Loucy (cell line): ENCODE results near the gene KLHDC8A.

Experiments used
- H2AFZ ChIP-seq: fragments of 200-600 bp; sonication (generic); 2 replicates; pipeline ENCODE4 v1.6.0; 2016; ENCODE audit warnings: antibody characterized with exemption, mild to moderate bottlenecking, low read length, moderate library complexity
- H3F3A ChIP-seq: fragments of 200-600 bp; 2 replicates; pipeline ENCODE4 v1.6.0; 2016; ENCODE audit warnings: antibody characterized with exemption, low read depth, mild to moderate bottlenecking
- H3K27me3 ChIP-seq: fragments of 200-600 bp; sonication (generic); 2 replicates; pipeline ENCODE4 v1.6.1; 2014; ENCODE audit warnings: low read length, mild to moderate bottlenecking; ENCODE audit not compliant: insufficient read depth, poor library complexity, severe bottlenecking
- H3K36me3 ChIP-seq: fragments of 200-600 bp; sonication (generic); 2 replicates; pipeline ENCODE4 v1.6.1; 2016; ENCODE audit warnings: low read length; ENCODE audit not compliant: insufficient read depth
- H3K4me1 ChIP-seq: fragments of 200-600 bp; sonication (generic); 2 replicates; pipeline ENCODE4 v1.5.1; 2014; ENCODE audit warnings: low read length, mild to moderate bottlenecking; ENCODE audit not compliant: insufficient read depth, poor library complexity, severe bottlenecking
- H3K4me2 ChIP-seq: fragments of 200-600 bp; sonication (generic); 2 replicates; pipeline ENCODE4 v1.6.0; 2014; ENCODE audit warnings: antibody characterized with exemption, low read length, low read depth, mild to moderate bottlenecking; ENCODE audit not compliant: poor library complexity, severe bottlenecking
- H3K4me3 ChIP-seq: fragments of 200-600 bp; sonication (generic); 2 replicates; pipeline ENCODE4 v1.5.1; 2014; ENCODE audit warnings: low read length, mild to moderate bottlenecking, mixed read lengths; ENCODE audit not compliant: poor library complexity, severe bottlenecking
- H3K79me2 ChIP-seq: fragments of 200-600 bp; sonication (generic); 2 replicates; pipeline ENCODE4 v1.6.1; 2014; ENCODE audit warnings: low read length; ENCODE audit not compliant: insufficient read depth
- H3K9ac ChIP-seq: fragments of 200-600 bp; sonication (generic); 2 replicates; pipeline ENCODE4 v1.6.0; 2014; ENCODE audit warnings: mild to moderate bottlenecking, low read depth, low read length, moderate library complexity; ENCODE audit not compliant: poor library complexity, severe bottlenecking
- H3K9me2 ChIP-seq: fragments of 200-600 bp; sonication (generic); replicated peaks from 2 replicates; pipeline ENCODE4 v1.6.1; 2016; ENCODE audit warnings: low read depth, low read length, mixed read lengths
- H3K9me3 ChIP-seq: fragments of 200-600 bp; sonication (generic); 2 replicates; pipeline ENCODE4 v1.6.1; 2014; ENCODE audit warnings: mild to moderate bottlenecking, antibody characterized with exemption, low read length, low read depth; ENCODE audit not compliant: insufficient read depth
- H4K20me1 ChIP-seq: fragments of 200-600 bp; sonication (generic); 2 replicates; pipeline ENCODE4 v1.6.0; 2014; ENCODE audit warnings: antibody characterized with exemption, low read length, mild to moderate bottlenecking; ENCODE audit not compliant: insufficient read depth, poor library complexity, severe bottlenecking
- EZH2phosphoT487 ChIP-seq: fragments of 200-600 bp; IDR thresholded peaks from 2 replicates; pipeline ENCODE4 v1.6.1; 2018; ENCODE audit warnings: antibody characterized with exemption, mild to moderate bottlenecking, moderate library complexity, borderline replicate concordance
- TF ChIP-seq, protein P1 (sequence below): fragments of 200-600 bp; sonication (generic); conservative IDR thresholded peaks from 2 replicates; pipeline ENCODE4 v1.5.1; 2014; ENCODE audit warnings: mild to moderate bottlenecking, antibody characterized with exemption, low read length

The KLHDC8A gene

DNA sequence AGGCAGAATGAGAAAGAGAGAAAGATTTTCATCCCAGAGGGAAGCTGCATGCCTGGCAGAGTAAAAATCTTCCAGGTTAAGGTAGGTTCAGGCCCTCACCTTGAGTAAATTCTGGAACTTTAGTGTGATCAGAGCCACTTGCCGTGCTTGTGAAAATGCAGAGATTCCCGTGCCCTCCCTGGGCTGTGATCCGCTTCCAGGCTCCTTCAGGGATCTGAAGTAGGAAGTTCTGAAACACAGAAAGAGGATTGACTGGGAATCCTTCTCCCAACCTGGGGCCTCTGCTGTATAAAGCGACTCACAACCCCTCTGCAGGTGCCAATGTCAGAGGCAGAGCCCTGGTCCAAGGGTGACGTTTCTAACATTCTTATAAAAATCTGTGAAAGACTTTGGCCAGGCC is 61.8 kb downstream of the KLHDC8A start:
- Histone ChIP-seq H2AFZ (no peak overlapping the region), H3K4me2 (no peak overlapping the region), H3F3A (no peaks in the 10 kb centered on the region), H3K4me3 (no peak overlapping the region), H3K4me1 (no peaks in the 10 kb centered on the region), H3K9me2 (no peaks in the 10 kb centered on the region), H3K27me3 (no peaks in the 10 kb centered on the region), H3K79me2 (no peaks in the 10 kb centered on the region), H3K36me3 (no peaks in the 10 kb centered on the region), H4K20me1 (no peaks in the 10 kb centered on the region), H3K9ac (no peak overlapping the region), H3K9me3 (no peaks in the 10 kb centered on the region)
- no peak for TF ChIP-seq EZH2phosphoT487

DNA sequence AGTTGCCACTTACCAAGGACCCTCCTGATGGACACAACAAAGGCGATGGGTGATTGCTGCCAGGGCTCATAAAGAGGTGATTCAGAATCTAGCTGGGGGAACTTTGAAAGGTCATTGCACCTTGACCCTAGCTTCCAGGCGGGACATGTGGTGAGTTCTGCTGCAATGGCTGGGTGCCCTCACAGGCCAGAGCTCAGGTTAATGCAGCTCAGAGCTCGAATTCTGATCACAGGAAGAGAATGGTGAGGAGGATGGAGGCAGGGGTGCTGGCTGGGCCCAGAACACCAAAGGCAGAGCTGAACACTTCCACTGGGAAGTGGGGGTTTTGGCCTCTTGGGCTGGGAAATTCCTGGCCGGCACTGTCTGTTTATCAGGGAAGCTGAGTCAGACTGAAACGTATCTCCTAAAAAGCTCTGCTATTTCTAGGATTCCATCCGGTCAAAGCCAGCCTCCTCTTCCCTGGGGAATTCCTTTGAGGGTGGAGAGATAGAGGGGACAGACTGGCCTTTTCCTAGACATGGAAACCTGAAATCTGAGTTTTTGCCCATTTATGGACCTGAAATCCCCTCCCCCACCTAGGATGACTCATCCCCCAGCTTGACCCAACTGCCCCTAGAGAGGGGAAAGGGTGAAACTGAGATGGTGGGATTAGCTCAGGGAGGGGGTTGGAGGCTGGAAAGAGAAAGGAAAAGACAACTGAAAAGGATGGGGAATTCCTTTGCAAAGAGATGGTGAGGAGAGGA is 62.4 kb downstream of the KLHDC8A start:
- Histone ChIP-seq H3K4me2 (no peak overlapping the region), H2AFZ (no peak overlapping the region), H3K9me3 (no peaks in the 10 kb centered on the region), H3K9me2 (no peaks in the 10 kb centered on the region), H3K9ac (no peak overlapping the region), H3K36me3 (no peaks in the 10 kb centered on the region), H3K27me3 (no peaks in the 10 kb centered on the region), H3F3A (no peaks in the 10 kb centered on the region), H3K4me3 (no peak overlapping the region), H3K4me1 (no peaks in the 10 kb centered on the region), H4K20me1 (no peaks in the 10 kb centered on the region), H3K79me2 (no peaks in the 10 kb centered on the region)
- TF ChIP-seq EZH2phosphoT487, result no peak
- TF ChIP-seq, protein P1, sequence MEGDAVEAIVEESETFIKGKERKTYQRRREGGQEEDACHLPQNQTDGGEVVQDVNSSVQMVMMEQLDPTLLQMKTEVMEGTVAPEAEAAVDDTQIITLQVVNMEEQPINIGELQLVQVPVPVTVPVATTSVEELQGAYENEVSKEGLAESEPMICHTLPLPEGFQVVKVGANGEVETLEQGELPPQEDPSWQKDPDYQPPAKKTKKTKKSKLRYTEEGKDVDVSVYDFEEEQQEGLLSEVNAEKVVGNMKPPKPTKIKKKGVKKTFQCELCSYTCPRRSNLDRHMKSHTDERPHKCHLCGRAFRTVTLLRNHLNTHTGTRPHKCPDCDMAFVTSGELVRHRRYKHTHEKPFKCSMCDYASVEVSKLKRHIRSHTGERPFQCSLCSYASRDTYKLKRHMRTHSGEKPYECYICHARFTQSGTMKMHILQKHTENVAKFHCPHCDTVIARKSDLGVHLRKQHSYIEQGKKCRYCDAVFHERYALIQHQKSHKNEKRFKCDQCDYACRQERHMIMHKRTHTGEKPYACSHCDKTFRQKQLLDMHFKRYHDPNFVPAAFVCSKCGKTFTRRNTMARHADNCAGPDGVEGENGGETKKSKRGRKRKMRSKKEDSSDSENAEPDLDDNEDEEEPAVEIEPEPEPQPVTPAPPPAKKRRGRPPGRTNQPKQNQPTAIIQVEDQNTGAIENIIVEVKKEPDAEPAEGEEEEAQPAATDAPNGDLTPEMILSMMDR, result no peak

DNA sequence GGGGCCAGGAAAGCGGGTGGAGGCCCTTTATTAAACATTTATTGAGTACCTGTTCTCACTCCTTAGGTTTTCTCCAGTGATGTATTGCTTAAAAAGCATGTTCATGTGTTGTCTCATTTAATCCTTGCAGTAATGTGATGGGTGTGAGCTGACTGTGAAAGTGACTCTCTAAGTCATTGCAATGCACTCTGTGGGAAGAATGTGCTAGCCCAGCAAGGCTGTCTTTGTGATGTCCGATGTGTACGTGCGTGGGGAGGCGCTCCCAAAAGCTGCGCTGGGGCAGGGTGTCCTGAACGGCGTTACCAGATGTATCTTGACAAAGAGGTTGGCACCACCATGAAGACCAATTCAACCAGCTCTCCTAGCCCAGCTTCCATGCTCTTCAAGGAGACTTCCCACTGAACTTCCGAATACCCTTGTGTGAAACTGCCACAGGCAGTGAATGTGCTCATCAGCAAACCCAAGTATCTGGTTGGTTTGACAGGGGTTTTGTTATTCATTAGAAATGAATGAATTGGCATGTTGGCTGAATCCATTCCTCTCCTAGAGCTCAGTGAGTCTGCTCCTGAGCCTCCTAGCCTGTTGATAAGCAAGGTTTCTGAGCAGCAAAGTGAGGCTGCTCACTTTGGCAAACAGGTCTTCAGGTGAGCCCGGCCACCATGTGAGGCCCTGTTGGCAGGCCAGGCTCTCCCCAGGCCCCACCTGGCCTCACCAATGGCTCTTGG is 63.2 kb downstream of the KLHDC8A start:
- Histone ChIP-seq H3K36me3 (no peaks in the 10 kb centered on the region), H3K27me3 (no peaks in the 10 kb centered on the region), H3K9me2 (no peaks in the 10 kb centered on the region), H3K79me2 (no peaks in the 10 kb centered on the region), H3F3A (no peaks in the 10 kb centered on the region), H3K4me1 (no peaks in the 10 kb centered on the region), H4K20me1 (no peaks in the 10 kb centered on the region), H3K4me2 (no peak overlapping the region), H3K4me3 (no peak overlapping the region), H2AFZ (no peak overlapping the region), H3K9ac (no peak overlapping the region), H3K9me3 (no peaks in the 10 kb centered on the region)
- TF ChIP-seq EZH2phosphoT487, result no peak

DNA sequence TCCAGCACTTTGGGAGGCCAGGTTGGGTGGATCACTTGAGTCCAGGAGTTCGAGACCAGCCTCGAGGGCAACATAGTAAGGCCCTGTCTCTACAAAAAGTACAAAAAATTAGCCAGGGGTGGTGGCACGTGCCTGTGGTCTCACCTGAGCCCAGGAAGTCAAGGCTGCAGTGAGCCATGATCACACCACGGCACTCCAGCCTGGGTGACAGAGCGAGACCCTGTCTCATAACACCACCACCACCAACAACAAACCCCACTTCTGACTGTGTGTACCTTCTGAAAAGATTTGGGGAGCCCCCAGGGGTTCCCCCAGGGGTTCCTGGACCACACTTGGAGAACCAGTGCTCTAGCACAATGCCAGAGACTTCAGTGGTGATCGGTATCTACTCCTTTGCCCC is 65.1 kb downstream of the KLHDC8A start:
- Histone ChIP-seq H3K9me2 (no peaks in the 10 kb centered on the region), H3F3A (no peaks in the 10 kb centered on the region), H3K27me3 (no peaks in the 10 kb centered on the region), H3K9me3 (no peaks in the 10 kb centered on the region), H3K4me3 (no peak overlapping the region), H3K79me2 (no peaks in the 10 kb centered on the region), H4K20me1 (no peaks in the 10 kb centered on the region), H2AFZ (no peak overlapping the region), H3K36me3 (no peaks in the 10 kb centered on the region), H3K9ac (no peak overlapping the region), H3K4me1 (peaks cover 15% of the 10 kb centered on the region), H3K4me2 (no peak overlapping the region)
- TF ChIP-seq EZH2phosphoT487, result no peak
- TF ChIP-seq, protein P1, result no peak
